ENCODE measurements around the gene PROC. TPM values are rescaled to one million over a fixed set of nuclear protein-coding genes. Genes with fewer than 3 reads are reported as not detected.

Gene PROC
- total and polyA plus RNA-seq, 9 of the 15 experiments (the other 6 are each of a cell fraction or from before 2014, with no cell fraction given): not detected

- TF ChIP-seq ZNF609 (CRISPR knock-in tag; IDR thresholded peaks at IDR 0.05; ENCODE audit: borderline replicate concordance): no peak
Observed at GRCh38 chr2:127472268-127472667, 54.0 kb downstream of the PROC start (continued).

- CTCF ChIA-PET (ENCODE audit: low intra/inter-chr PET ratio): no interaction called here
- H3K9me1 ChIP-seq (ENCODE audit: control insufficient read depth, insufficient read depth, low read length): no peaks in the 10 kb centered on the region
- H2AFZ ChIP-seq (ENCODE audit: low read depth, low read length): no peak overlapping the region
- DNase-seq (ENCODE audit: extremely low read depth in 1 of 4, low spot score in 3 of 4) (no peak), FAIRE-seq (no peak), ATAC-seq (no peak)
- H3K9ac ChIP-seq (ENCODE audit: insufficient read depth in 1 of 2, low read depth in 2 of 2, low read length in 2 of 2): no peak overlapping the region
- POLR2A ChIA-PET: interaction anchor here (0.9 kb wide), 1 partner anchor 126 kb away, joined by 3 read pairs; no protein-coding TSS in a partner anchor
- no peaks in the 10 kb centered on the region for H3K27me3 ChIP-seq (ENCODE audit: control insufficient read depth in 2 of 2, insufficient read depth in 2 of 2, low read length in 2 of 2)
- WGBS (ENCODE audit: insufficient coverage, low coverage, missing lambda C conversion rate): 60% methylated on average over 2 of the region's 2 CpGs
- in situ Hi-C loops (cut with MboI) (no loop called here), intact Hi-C loops (cut with micrococcal nuclease) (no loop called here)
- no peaks in the 10 kb centered on the region for H4K20me1 ChIP-seq (replicated peaks; ENCODE audit: control insufficient read depth, insufficient read depth, low read length)
- no peak overlapping the region for H3K4me3 ChIP-seq
- no peak overlapping the region for H3K4me2 ChIP-seq (ENCODE audit: insufficient read depth, low read length)
- no peaks in the 10 kb centered on the region for H3K4me1 ChIP-seq (replicated peaks in 1 of 2; ENCODE audit: control insufficient read depth in 2 of 2, insufficient read depth in 2 of 2, low read length in 2 of 2)
- no peak overlapping the region for H3K27ac ChIP-seq (ENCODE audit: extremely low read depth, low read depth, low read length)
- no TSS peak for BruUV-seq (replicated peaks)
- no peaks in the 10 kb centered on the region for H3K9me3 ChIP-seq (replicated peaks; ENCODE audit: control insufficient read depth, insufficient read depth, low read depth, low read length)
- TF ChIP-seq MEF2D (tag; conservative IDR thresholded peaks at IDR 0.05; ENCODE audit: low read depth) (no peak), ZNF324 (CRISPR knock-in tag; IDR thresholded peaks at IDR 0.05) (peak; percentile 91), ZNF609 (CRISPR knock-in tag; IDR thresholded peaks at IDR 0.05; ENCODE audit: borderline replicate concordance) (no peak)
- H3K36me3 ChIP-seq (ENCODE audit: control insufficient read depth, insufficient read depth, low read length): peaks cover 9% of the 10 kb centered on the region; the same call in 1 of the 3 replicates
- no peaks in the 10 kb centered on the region for H3K79me2 ChIP-seq (ENCODE audit: control insufficient read depth, insufficient read depth, low read length)
Observed at GRCh38 chr2:127475788-127476187, 57.6 kb downstream of the PROC start.
